ENCODE data around the gene PLCD4.

The PLCD4 gene

GRCh38 chr2:218671097-218671653 is 63.5 kb downstream of the PLCD4 start:
- Histone ChIP-seq H4K20me1 (ENCODE audit: insufficient read depth, low read length) (no peaks in the 10 kb centered on the region), H3K9me3 (ENCODE audit: low read length) (no peaks in the 10 kb centered on the region), H3K27ac (ENCODE audit: low read depth, low read length, poor library complexity, severe bottlenecking) (no peak overlapping the region), H3K27me3 (ENCODE audit: insufficient read depth, low read length) (no peaks in the 10 kb centered on the region), H2AFZ (ENCODE audit: low read length) (no peak overlapping the region), H3K9me2 (ENCODE audit: low read depth, low read length) (no peaks in the 10 kb centered on the region), H3K9ac (ENCODE audit: low read length) (peak overlapping the region; percentile 76), H3K4me1 (ENCODE audit: insufficient read depth, low read length, severe bottlenecking) (peaks cover 17% of the 10 kb centered on the region), H3K36me3 (ENCODE audit: insufficient read depth, low read length) (peaks cover 21% of the 10 kb centered on the region), H3F3A (ENCODE audit: insufficient read depth, low read length) (no peaks in the 10 kb centered on the region), H3K4me3 (ENCODE audit: low read depth, low read length, poor library complexity, severe bottlenecking) (peak overlapping the region; percentile 82), H3K4me2 (ENCODE audit: low read length) (peak overlapping the region; percentile 100), H3K79me2 (ENCODE audit: insufficient read depth, low read length) (peaks cover 4% of the 10 kb centered on the region; the same call in 1 of the 2 replicates)
- TF ChIP-seq EZH2 (IDR thresholded peaks at IDR 0.05; ENCODE audit: borderline replicate concordance, low read length) (no peak), CTCF (IDR thresholded peaks at IDR 0.05; ENCODE audit: low read length) (no peak)

- Histone ChIP-seq H3K9ac (ENCODE audit: low read length) (peak within 1 kb of the TSS; percentile 76), H3K9me3 (ENCODE audit: low read length) (no peaks in the 10 kb centered on the region), H3K4me2 (ENCODE audit: low read length) (peak within 1 kb of the TSS; percentile 100), H3K4me1 (ENCODE audit: insufficient read depth, low read length, severe bottlenecking) (peaks cover 17% of the 10 kb centered on the region), H4K20me1 (ENCODE audit: insufficient read depth, low read length) (no peaks in the 10 kb centered on the region), H3K27ac (ENCODE audit: low read depth, low read length, poor library complexity, severe bottlenecking) (no peak within 1 kb of the TSS), H3F3A (ENCODE audit: insufficient read depth, low read length) (no peaks in the 10 kb centered on the region), H2AFZ (ENCODE audit: low read length) (peak within 1 kb of the TSS; percentile 73; the same call in 1 of the 2 replicates), H3K4me3 (ENCODE audit: low read depth, low read length, poor library complexity, severe bottlenecking) (peak within 1 kb of the TSS; percentile 82), H3K27me3 (ENCODE audit: insufficient read depth, low read length) (no peaks in the 10 kb centered on the region), H3K9me2 (ENCODE audit: low read depth, low read length) (no peaks in the 10 kb centered on the region), H3K36me3 (ENCODE audit: insufficient read depth, low read length) (peaks cover 16% of the 10 kb centered on the region), H3K79me2 (ENCODE audit: insufficient read depth, low read length) (peaks cover 4% of the 10 kb centered on the region; the same call in 1 of the 2 replicates)
- TF ChIP-seq CTCF (IDR thresholded peaks at IDR 0.05; ENCODE audit: low read length) (no peak), EZH2 (IDR thresholded peaks at IDR 0.05; ENCODE audit: borderline replicate concordance, low read length) (no peak)
Observed at GRCh38 chr2:218671654-218672566, 64.2 kb downstream of the PLCD4 start, which contains the start of the genes RNF25 and STK36. Gene RNF25, minus strand, starts transcription at chr2:218672002. Its CDS starts 32 bp downstream, at chr2:218671970. Gene STK36, plus strand, starts transcription at chr2:218672086. Its CDS starts 744 bp downstream, at chr2:218672830.

GRCh38 chr2:218679119-218679518 is 71.4 kb downstream of the PLCD4 start:
- H3K27ac ChIP-seq (ENCODE audit: low read depth, low read length, poor library complexity, severe bottlenecking): no peak overlapping the region
- no peaks in the 10 kb centered on the region for H4K20me1 ChIP-seq (ENCODE audit: insufficient read depth, low read length)
- H3K4me3 ChIP-seq (ENCODE audit: low read depth, low read length, poor library complexity, severe bottlenecking): no peak overlapping the region
- H3F3A ChIP-seq (ENCODE audit: insufficient read depth, low read length): no peaks in the 10 kb centered on the region
- no peaks in the 10 kb centered on the region for H3K27me3 ChIP-seq (ENCODE audit: insufficient read depth, low read length)
- no peaks in the 10 kb centered on the region for H3K79me2 ChIP-seq (ENCODE audit: insufficient read depth, low read length)
- H3K9me2 ChIP-seq (ENCODE audit: low read depth, low read length): no peaks in the 10 kb centered on the region
- TF ChIP-seq EZH2 (IDR thresholded peaks at IDR 0.05; ENCODE audit: borderline replicate concordance, low read length) (no peak), CTCF (IDR thresholded peaks at IDR 0.05; ENCODE audit: low read length) (no peak)
- no peak overlapping the region for H3K9ac ChIP-seq (ENCODE audit: low read length)
- no peak overlapping the region for H2AFZ ChIP-seq (ENCODE audit: low read length)
- no peaks in the 10 kb centered on the region for H3K4me1 ChIP-seq (ENCODE audit: insufficient read depth, low read length, severe bottlenecking)
- H3K9me3 ChIP-seq (ENCODE audit: low read length): no peaks in the 10 kb centered on the region
- H3K4me2 ChIP-seq (ENCODE audit: low read length): no peak overlapping the region
- peaks cover 6% of the 10 kb centered on the region; the same call in 1 of the 2 replicates for H3K36me3 ChIP-seq (ENCODE audit: insufficient read depth, low read length)
